Neural cell (in vitro differentiated cells): ENCODE results near the gene BRINP1.

Experiments
- CTCF ChIP-seq: fragments of 450-650 bp; IDR thresholded peaks from 2 replicates; pipeline ENCODE4 v1.5.1; 2014; ENCODE audit warnings: antibody characterized with exemption, mild to moderate bottlenecking, moderate library complexity; ENCODE audit not compliant: poor library complexity, severe bottlenecking
- EZH2 ChIP-seq: fragments of 200-600, 300-800 bp; shearing (Covaris generic), sonication (generic); IDR thresholded peaks from 2 replicates; pipeline ENCODE4 v1.6.1; 2014; ENCODE audit warnings: antibody characterized with exemption, low read length, borderline replicate concordance, mild to moderate bottlenecking; ENCODE audit not compliant: insufficient read depth, poor library complexity, severe bottlenecking
- POLR2AphosphoS5 ChIP-seq: IDR thresholded peaks from 2 replicates; pipeline ENCODE4 v1.6.1; 2012
- TAF1 ChIP-seq: IDR thresholded peaks from 2 replicates; pipeline ENCODE4 v1.6.1; 2012; ENCODE audit warnings: low read depth
- TF ChIP-seq, protein P1 (sequence below): IDR thresholded peaks from 2 replicates; pipeline ENCODE4 v1.6.1; 2012; ENCODE audit warnings: borderline replicate concordance

- TF ChIP-seq CTCF (peak; percentile 46), POLR2AphosphoS5 (no peak), EZH2 (no peak), TAF1 (no peak)
- TF ChIP-seq, protein P1, sequence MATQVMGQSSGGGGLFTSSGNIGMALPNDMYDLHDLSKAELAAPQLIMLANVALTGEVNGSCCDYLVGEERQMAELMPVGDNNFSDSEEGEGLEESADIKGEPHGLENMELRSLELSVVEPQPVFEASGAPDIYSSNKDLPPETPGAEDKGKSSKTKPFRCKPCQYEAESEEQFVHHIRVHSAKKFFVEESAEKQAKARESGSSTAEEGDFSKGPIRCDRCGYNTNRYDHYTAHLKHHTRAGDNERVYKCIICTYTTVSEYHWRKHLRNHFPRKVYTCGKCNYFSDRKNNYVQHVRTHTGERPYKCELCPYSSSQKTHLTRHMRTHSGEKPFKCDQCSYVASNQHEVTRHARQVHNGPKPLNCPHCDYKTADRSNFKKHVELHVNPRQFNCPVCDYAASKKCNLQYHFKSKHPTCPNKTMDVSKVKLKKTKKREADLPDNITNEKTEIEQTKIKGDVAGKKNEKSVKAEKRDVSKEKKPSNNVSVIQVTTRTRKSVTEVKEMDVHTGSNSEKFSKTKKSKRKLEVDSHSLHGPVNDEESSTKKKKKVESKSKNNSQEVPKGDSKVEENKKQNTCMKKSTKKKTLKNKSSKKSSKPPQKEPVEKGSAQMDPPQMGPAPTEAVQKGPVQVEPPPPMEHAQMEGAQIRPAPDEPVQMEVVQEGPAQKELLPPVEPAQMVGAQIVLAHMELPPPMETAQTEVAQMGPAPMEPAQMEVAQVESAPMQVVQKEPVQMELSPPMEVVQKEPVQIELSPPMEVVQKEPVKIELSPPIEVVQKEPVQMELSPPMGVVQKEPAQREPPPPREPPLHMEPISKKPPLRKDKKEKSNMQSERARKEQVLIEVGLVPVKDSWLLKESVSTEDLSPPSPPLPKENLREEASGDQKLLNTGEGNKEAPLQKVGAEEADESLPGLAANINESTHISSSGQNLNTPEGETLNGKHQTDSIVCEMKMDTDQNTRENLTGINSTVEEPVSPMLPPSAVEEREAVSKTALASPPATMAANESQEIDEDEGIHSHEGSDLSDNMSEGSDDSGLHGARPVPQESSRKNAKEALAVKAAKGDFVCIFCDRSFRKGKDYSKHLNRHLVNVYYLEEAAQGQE, result no peak
Observed at GRCh38 chr9:119284118-119284517, 85.1 kb downstream of the BRINP1 start.
